ENCODE results near the gene OXNAD1.

GRCh38 chr3:16316847-16317560 lies 52.0 kb downstream of the OXNAD1 start:
- TF ChIP-seq EZH2 (IDR thresholded peaks at IDR 0.05; ENCODE audit: borderline replicate concordance, control insufficient read depth, low read depth, low read length): no peak
- TF ChIP-seq SIX5 (IDR thresholded peaks at IDR 0.05; ENCODE audit: low read depth, low read length, severe bottlenecking): no peak
- no peak for TF ChIP-seq ATF7 (IDR thresholded peaks at IDR 0.05; ENCODE audit: low read depth)
- TF ChIP-seq CTCF (IDR thresholded peaks at IDR 0.05 in 2 of 3, conservative IDR thresholded peaks at IDR 0.05 in 1 of 3; ENCODE audit: control insufficient read depth in 2 of 3, extremely low read depth in 1 of 3, insufficient read depth in 1 of 3, low read depth in 3 of 3, low read length in 3 of 3): no peak
- no peak for TF ChIP-seq BACH1 (IDR thresholded peaks at IDR 0.05; ENCODE audit: borderline replicate concordance)
- no peak for TF ChIP-seq TARDBP (IDR thresholded peaks at IDR 0.05; ENCODE audit: borderline replicate concordance)
- TF ChIP-seq SMC3 (IDR thresholded peaks at IDR 0.05; ENCODE audit: borderline replicate concordance, low read length): no peak
- no peak for TF ChIP-seq CEBPB (IDR thresholded peaks at IDR 0.05; ENCODE audit: borderline replicate concordance in 1 of 2, low read depth in 2 of 2, low read length in 2 of 2)
- no peak for TF ChIP-seq NBN (IDR thresholded peaks at IDR 0.05)
- TF ChIP-seq, protein P1, sequence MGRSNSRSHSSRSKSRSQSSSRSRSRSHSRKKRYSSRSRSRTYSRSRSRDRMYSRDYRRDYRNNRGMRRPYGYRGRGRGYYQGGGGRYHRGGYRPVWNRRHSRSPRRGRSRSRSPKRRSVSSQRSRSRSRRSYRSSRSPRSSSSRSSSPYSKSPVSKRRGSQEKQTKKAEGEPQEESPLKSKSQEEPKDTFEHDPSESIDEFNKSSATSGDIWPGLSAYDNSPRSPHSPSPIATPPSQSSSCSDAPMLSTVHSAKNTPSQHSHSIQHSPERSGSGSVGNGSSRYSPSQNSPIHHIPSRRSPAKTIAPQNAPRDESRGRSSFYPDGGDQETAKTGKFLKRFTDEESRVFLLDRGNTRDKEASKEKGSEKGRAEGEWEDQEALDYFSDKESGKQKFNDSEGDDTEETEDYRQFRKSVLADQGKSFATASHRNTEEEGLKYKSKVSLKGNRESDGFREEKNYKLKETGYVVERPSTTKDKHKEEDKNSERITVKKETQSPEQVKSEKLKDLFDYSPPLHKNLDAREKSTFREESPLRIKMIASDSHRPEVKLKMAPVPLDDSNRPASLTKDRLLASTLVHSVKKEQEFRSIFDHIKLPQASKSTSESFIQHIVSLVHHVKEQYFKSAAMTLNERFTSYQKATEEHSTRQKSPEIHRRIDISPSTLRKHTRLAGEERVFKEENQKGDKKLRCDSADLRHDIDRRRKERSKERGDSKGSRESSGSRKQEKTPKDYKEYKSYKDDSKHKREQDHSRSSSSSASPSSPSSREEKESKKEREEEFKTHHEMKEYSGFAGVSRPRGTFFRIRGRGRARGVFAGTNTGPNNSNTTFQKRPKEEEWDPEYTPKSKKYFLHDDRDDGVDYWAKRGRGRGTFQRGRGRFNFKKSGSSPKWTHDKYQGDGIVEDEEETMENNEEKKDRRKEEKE (IDR thresholded peaks at IDR 0.05): no peak
- peak; percentile 29; the same call in 1 of the 2 replicates for TF ChIP-seq POLR2AphosphoS5 (IDR thresholded peaks at IDR 0.05; ENCODE audit: low read length)
- TF ChIP-seq RFX5 (IDR thresholded peaks at IDR 0.05; ENCODE audit: low read depth, low read length): no peak
- TF ChIP-seq, protein P2, sequence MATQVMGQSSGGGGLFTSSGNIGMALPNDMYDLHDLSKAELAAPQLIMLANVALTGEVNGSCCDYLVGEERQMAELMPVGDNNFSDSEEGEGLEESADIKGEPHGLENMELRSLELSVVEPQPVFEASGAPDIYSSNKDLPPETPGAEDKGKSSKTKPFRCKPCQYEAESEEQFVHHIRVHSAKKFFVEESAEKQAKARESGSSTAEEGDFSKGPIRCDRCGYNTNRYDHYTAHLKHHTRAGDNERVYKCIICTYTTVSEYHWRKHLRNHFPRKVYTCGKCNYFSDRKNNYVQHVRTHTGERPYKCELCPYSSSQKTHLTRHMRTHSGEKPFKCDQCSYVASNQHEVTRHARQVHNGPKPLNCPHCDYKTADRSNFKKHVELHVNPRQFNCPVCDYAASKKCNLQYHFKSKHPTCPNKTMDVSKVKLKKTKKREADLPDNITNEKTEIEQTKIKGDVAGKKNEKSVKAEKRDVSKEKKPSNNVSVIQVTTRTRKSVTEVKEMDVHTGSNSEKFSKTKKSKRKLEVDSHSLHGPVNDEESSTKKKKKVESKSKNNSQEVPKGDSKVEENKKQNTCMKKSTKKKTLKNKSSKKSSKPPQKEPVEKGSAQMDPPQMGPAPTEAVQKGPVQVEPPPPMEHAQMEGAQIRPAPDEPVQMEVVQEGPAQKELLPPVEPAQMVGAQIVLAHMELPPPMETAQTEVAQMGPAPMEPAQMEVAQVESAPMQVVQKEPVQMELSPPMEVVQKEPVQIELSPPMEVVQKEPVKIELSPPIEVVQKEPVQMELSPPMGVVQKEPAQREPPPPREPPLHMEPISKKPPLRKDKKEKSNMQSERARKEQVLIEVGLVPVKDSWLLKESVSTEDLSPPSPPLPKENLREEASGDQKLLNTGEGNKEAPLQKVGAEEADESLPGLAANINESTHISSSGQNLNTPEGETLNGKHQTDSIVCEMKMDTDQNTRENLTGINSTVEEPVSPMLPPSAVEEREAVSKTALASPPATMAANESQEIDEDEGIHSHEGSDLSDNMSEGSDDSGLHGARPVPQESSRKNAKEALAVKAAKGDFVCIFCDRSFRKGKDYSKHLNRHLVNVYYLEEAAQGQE (IDR thresholded peaks at IDR 0.05; ENCODE audit: low read depth, low read length): no peak
- peak; percentile 8; the same call in 1 of the 2 replicates for TF ChIP-seq POLR2A (IDR thresholded peaks at IDR 0.05; ENCODE audit: low read depth, low read length)
